Activated naive CD8-positive, alpha-beta T cell treated with anti-CD3 and anti-CD28 coated beads for 36 hours (primary cell): ENCODE results near the gene RPL10A. TPM values are rescaled to one million over a fixed set of nuclear protein-coding genes. Genes with fewer than 3 reads are reported as not detected.

ENCODE experiments used
- DNase-seq: peaks from one replicate; pipeline ENCODE4 v3.0.0; 2021
- H3K27ac Mint-ChIP-seq: one replicate; pipeline ENCODE4 v1.8.0; 2022; ENCODE audit warnings: mild to moderate bottlenecking, moderate library complexity, mixed read lengths
- H3K27me3 Mint-ChIP-seq: one replicate; pipeline ENCODE4 v1.8.0; 2022; ENCODE audit warnings: mild to moderate bottlenecking, mixed read lengths
- H3K36me3 Mint-ChIP-seq: one replicate; pipeline ENCODE4 v1.8.0; 2021; ENCODE audit warnings: mild to moderate bottlenecking, mixed read lengths
- H3K4me1 Mint-ChIP-seq: one replicate; pipeline ENCODE4 v1.8.0; 2021; ENCODE audit warnings: mixed read lengths
- H3K4me3 Mint-ChIP-seq: one replicate; pipeline ENCODE4 v1.8.0; 2022; ENCODE audit warnings: mild to moderate bottlenecking, moderate library complexity, mixed read lengths
- H3K9me3 Mint-ChIP-seq: one replicate; pipeline ENCODE4 v1.8.0; 2022; ENCODE audit warnings: mixed read lengths
- total RNA-seq, 2 experiments: library from RNA; stranded (reverse); gene quantifications; one replicate each; pipeline ENCODE4 v1.2.3, GENCODE V29; 2021

Gene RPL10A
- total RNA-seq, 2 experiments from 2014 or later, result 2,227 to 2,291 TPM

GRCh38 chr6:35439308-35439707, 28.9 kb upstream of the RPL10A start:
- H3K27ac Mint-ChIP-seq, result no peak overlapping the region

GRCh38 chr6:35441205-35441604, 27.0 kb upstream of the RPL10A start:
- H3K9me3 Mint-ChIP-seq, result no peaks in the 10 kb centered on the region
- no peaks in the 10 kb centered on the region for H3K4me1 Mint-ChIP-seq
- no peaks in the 10 kb centered on the region for H3K36me3 Mint-ChIP-seq
- H3K27me3 Mint-ChIP-seq, result no peaks in the 10 kb centered on the region
- no peak for DNase-seq
- H3K4me3 Mint-ChIP-seq, result no peak overlapping the region
- no peak overlapping the region for H3K27ac Mint-ChIP-seq

More at GRCh38 chr6:35439308-35439707, 28.9 kb upstream of the RPL10A start:
- DNase-seq, result no peak
- H3K36me3 Mint-ChIP-seq, result no peaks in the 10 kb centered on the region
- H3K4me1 Mint-ChIP-seq, result no peaks in the 10 kb centered on the region
- no peak overlapping the region for H3K4me3 Mint-ChIP-seq
- H3K9me3 Mint-ChIP-seq, result no peaks in the 10 kb centered on the region
- H3K27me3 Mint-ChIP-seq, result no peaks in the 10 kb centered on the region

GRCh38 chr6:35441642-35442041, 26.6 kb upstream of the RPL10A start:
- Mint-ChIP-seq H3K4me1 (no peaks in the 10 kb centered on the region), H3K27ac (no peak overlapping the region), H3K9me3 (no peaks in the 10 kb centered on the region), H3K27me3 (no peaks in the 10 kb centered on the region), H3K36me3 (no peaks in the 10 kb centered on the region), H3K4me3 (no peak overlapping the region)
- no peak for DNase-seq

GRCh38 chr6:35442693-35443092, 25.5 kb upstream of the RPL10A start:
- no peaks in the 10 kb centered on the region for H3K27me3 Mint-ChIP-seq
- no peak for DNase-seq
- H3K4me3 Mint-ChIP-seq, result no peak overlapping the region
- no peaks in the 10 kb centered on the region for H3K4me1 Mint-ChIP-seq
- H3K36me3 Mint-ChIP-seq, result no peaks in the 10 kb centered on the region
- H3K9me3 Mint-ChIP-seq, result no peaks in the 10 kb centered on the region
- no peak overlapping the region for H3K27ac Mint-ChIP-seq

- Mint-ChIP-seq H3K27me3 (no peaks in the 10 kb centered on the region), H3K4me1 (no peaks in the 10 kb centered on the region), H3K27ac (no peak overlapping the region), H3K36me3 (no peaks in the 10 kb centered on the region), H3K4me3 (no peak overlapping the region), H3K9me3 (no peaks in the 10 kb centered on the region)
- no peak for DNase-seq
Measured at GRCh38 chr6:35443341-35444030, 24.7 kb upstream of the RPL10A start.

- Mint-ChIP-seq H3K4me1 (no peaks in the 10 kb centered on the region), H3K36me3 (no peaks in the 10 kb centered on the region), H3K27me3 (no peaks in the 10 kb centered on the region), H3K9me3 (no peaks in the 10 kb centered on the region), H3K4me3 (no peak overlapping the region), H3K27ac (no peak overlapping the region)
- DNase-seq, result no peak
Measured at GRCh38 chr6:35445691-35446090, 22.5 kb upstream of the RPL10A start.

GRCh38 chr6:35448191-35448590, 20.0 kb upstream of the RPL10A start:
- DNase-seq, result no peak
- Mint-ChIP-seq H3K36me3 (no peaks in the 10 kb centered on the region), H3K4me3 (no peak overlapping the region), H3K9me3 (no peaks in the 10 kb centered on the region), H3K27me3 (no peaks in the 10 kb centered on the region), H3K4me1 (peaks cover 13% of the 10 kb centered on the region), H3K27ac (no peak overlapping the region)

GRCh38 chr6:35449287-35449881, 18.8 kb upstream of the RPL10A start:
- Mint-ChIP-seq H3K4me1 (peaks cover 23% of the 10 kb centered on the region), H3K4me3 (no peak overlapping the region), H3K9me3 (no peaks in the 10 kb centered on the region)

GRCh38 chr6:35451354-35452182, 16.6 kb upstream of the RPL10A start:
- Mint-ChIP-seq H3K27me3 (no peaks in the 10 kb centered on the region), H3K9me3 (no peaks in the 10 kb centered on the region), H3K4me3 (peak overlapping the region; percentile 82), H3K4me1 (peaks cover 30% of the 10 kb centered on the region), H3K27ac (no peak overlapping the region), H3K36me3 (peaks cover 12% of the 10 kb centered on the region)
- DNase-seq, result no peak

More at GRCh38 chr6:35449287-35449881, 18.8 kb upstream of the RPL10A start:
- H3K27me3 Mint-ChIP-seq, result no peaks in the 10 kb centered on the region
- no peak overlapping the region for H3K27ac Mint-ChIP-seq
- H3K36me3 Mint-ChIP-seq, result no peaks in the 10 kb centered on the region
- DNase-seq, result no peak

- peaks cover 32% of the 10 kb centered on the region for H3K4me1 Mint-ChIP-seq
- peak within 1 kb of the TSS; percentile 65 for H3K27ac Mint-ChIP-seq
- no peaks in the 10 kb centered on the region for H3K9me3 Mint-ChIP-seq
- DNase-seq, result peak; percentile 91
- peak within 1 kb of the TSS; percentile 84 for H3K4me3 Mint-ChIP-seq
- peaks cover 12% of the 10 kb centered on the region for H3K36me3 Mint-ChIP-seq
- H3K27me3 Mint-ChIP-seq, result no peaks in the 10 kb centered on the region
Measured at GRCh38 chr6:35452183-35453090, 15.8 kb upstream of the RPL10A start, which contains the start of gene FANCE. FANCE (plus strand) TSS chr6:35452338; CDS start chr6:35452546, 208 bp downstream.

- Mint-ChIP-seq H3K27me3 (no peaks in the 10 kb centered on the region), H3K4me3 (peak overlapping the region; percentile 84), H3K27ac (peak overlapping the region; percentile 8), H3K9me3 (no peaks in the 10 kb centered on the region), H3K4me1 (peaks cover 32% of the 10 kb centered on the region), H3K36me3 (peaks cover 12% of the 10 kb centered on the region)
- no peak for DNase-seq
Measured at GRCh38 chr6:35453236-35453635, 15.0 kb upstream of the RPL10A start.

GRCh38 chr6:35454391-35455110, 13.7 kb upstream of the RPL10A start:
- Mint-ChIP-seq H3K4me3 (peak overlapping the region; percentile 9), H3K9me3 (no peaks in the 10 kb centered on the region), H3K36me3 (peaks cover 12% of the 10 kb centered on the region), H3K27ac (no peak overlapping the region), H3K4me1 (peaks cover 32% of the 10 kb centered on the region), H3K27me3 (no peaks in the 10 kb centered on the region)
- no peak for DNase-seq

- no peaks in the 10 kb centered on the region for H3K27me3 Mint-ChIP-seq
- H3K36me3 Mint-ChIP-seq, result peaks cover 26% of the 10 kb centered on the region
- H3K4me1 Mint-ChIP-seq, result peaks cover 22% of the 10 kb centered on the region
- no peak for DNase-seq
- no peak overlapping the region for H3K4me3 Mint-ChIP-seq
- H3K9me3 Mint-ChIP-seq, result no peaks in the 10 kb centered on the region
- H3K27ac Mint-ChIP-seq, result no peak overlapping the region
Measured at GRCh38 chr6:35457907-35458306, 10.3 kb upstream of the RPL10A start.

GRCh38 chr6:35461270-35461669, 6.9 kb upstream of the RPL10A start:
- Mint-ChIP-seq H3K27ac (no peak overlapping the region), H3K27me3 (no peaks in the 10 kb centered on the region), H3K4me1 (peaks cover 4% of the 10 kb centered on the region), H3K9me3 (no peaks in the 10 kb centered on the region), H3K36me3 (peaks cover 25% of the 10 kb centered on the region), H3K4me3 (no peak overlapping the region)
- DNase-seq, result no peak
